Astrocyte (in vitro differentiated cells and primary cell): ENCODE measurements around the gene NMT1.

Experiments
- CTCF ChIP-seq: IDR thresholded peaks from 2 replicates; pipeline ENCODE4 v1.5.1; 2011; ENCODE audit warnings: low read depth, mild to moderate bottlenecking, inconsistent platforms, low read length, moderate library complexity; ENCODE audit not compliant: insufficient read depth
- EZH2 ChIP-seq: IDR thresholded peaks from 2 replicates; pipeline ENCODE4 v1.6.1; 2012; ENCODE audit warnings: mild to moderate bottlenecking, low read length, inconsistent platforms; ENCODE audit not compliant: insufficient read depth

DNA sequence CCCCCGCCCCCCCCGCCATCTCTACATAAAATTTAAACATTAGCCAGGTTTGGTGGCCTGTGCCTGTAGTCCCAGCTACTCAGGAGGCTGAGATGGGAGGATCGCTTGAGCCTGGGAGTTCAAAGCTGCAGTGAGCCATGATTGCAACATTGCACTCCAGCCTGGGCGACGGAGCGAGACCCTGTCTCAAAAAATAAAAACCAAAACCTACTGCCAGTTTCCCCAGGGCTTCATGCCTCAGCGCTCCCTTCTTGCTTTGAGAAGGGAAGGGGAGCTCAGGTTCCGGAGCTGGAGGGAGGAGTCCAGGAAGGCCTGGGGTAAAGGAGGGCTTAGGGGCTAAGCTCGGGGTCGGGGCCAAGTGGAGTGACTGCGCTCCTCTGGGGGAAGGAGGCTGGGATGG, 50.7 kb downstream of the NMT1 start:
- TF ChIP-seq CTCF (no peak), EZH2 (no peak)
